Left ventricle myocardium inferior (tissue), 1 donor: Measurements from ENCODE around the gene UBXN1. TPM values are rescaled to one million over a fixed set of nuclear protein-coding genes. Genes with fewer than 3 reads are reported as not detected.
A peak's percentile ranks its signal among the peaks of the same experiment; 100 is the strongest.

Experiments
- DNase-seq: peaks from one replicate; pipeline ENCODE4 v3.0.0-alpha.2; 2020
- H3K27ac ChIP-seq: fragments of 200-600 bp; replicated peaks from 2 replicates; pipeline ENCODE4 v1.8.0; 2021
- H3K27me3 ChIP-seq: fragments of 200-600 bp; 2 replicates; pipeline ENCODE4 v1.8.0; 2021; ENCODE audit warnings: low read depth
- H3K36me3 ChIP-seq: fragments of 200-600 bp; 2 replicates; pipeline ENCODE4 v1.8.0; 2021
- H3K4me1 ChIP-seq: fragments of 200-600 bp; 2 replicates; pipeline ENCODE4 v1.8.0; 2021
- H3K4me3 ChIP-seq: fragments of 200-600 bp; 2 replicates; pipeline ENCODE4 v1.8.0; 2021; ENCODE audit warnings: mild to moderate bottlenecking, moderate library complexity
- H3K9me3 ChIP-seq: fragments of 200-600 bp; replicated peaks from 2 replicates; pipeline ENCODE4 v1.8.0; 2021
- intact Hi-C: fragments of 100-400 bp; cut with micrococcal nuclease; formaldehyde crosslinking; loops from one replicate; pipeline ENCODE4 v1.11.0; 2022
- total RNA-seq: library from RNA; stranded (reverse); fragmentation: NEBNext Ultra II Directional; extraction: Animal tissue kit (Norgen Biotek cat#: 25700); gene quantifications from one replicate; pipeline ENCODE4 v1.2.1, GENCODE V29; 2021
- TF ChIP-seq, protein P1 (sequence below): fragments of 200-600 bp; IDR thresholded peaks from 2 replicates; pipeline ENCODE4 v1.8.0; 2021; ENCODE audit warnings: antibody characterized with exemption, mild to moderate bottlenecking, borderline replicate concordance
- donor health status: DM: no; HTN: yes; CAD: no; lungs with severe emphysema.

Gene UBXN1
- total RNA-seq, 1 donor from 2014 or later = 82.3 TPM

DNA sequence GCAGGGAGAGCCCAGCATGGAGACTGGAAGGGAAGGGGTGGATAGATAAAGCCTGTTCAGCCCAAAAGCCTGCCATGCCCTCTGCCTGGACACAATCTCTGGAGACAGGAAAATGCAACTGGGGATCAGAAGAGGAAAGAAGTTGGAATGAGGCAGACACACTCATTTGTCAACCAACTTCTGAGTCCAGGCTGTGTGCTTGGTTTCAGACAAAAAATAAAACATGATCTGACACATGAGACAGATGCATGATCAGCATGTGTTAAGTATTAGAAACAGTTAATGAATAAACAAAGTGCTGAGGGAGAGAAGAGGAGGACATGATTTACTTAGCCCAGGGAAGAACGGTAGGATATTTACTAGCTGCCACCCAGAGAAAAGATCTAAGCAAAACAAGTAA lies 9.6 kb upstream of the UBXN1 start:
- intact Hi-C loops = no loop called here
- H3K27ac ChIP-seq = peak overlapping the region; percentile 79

DNA sequence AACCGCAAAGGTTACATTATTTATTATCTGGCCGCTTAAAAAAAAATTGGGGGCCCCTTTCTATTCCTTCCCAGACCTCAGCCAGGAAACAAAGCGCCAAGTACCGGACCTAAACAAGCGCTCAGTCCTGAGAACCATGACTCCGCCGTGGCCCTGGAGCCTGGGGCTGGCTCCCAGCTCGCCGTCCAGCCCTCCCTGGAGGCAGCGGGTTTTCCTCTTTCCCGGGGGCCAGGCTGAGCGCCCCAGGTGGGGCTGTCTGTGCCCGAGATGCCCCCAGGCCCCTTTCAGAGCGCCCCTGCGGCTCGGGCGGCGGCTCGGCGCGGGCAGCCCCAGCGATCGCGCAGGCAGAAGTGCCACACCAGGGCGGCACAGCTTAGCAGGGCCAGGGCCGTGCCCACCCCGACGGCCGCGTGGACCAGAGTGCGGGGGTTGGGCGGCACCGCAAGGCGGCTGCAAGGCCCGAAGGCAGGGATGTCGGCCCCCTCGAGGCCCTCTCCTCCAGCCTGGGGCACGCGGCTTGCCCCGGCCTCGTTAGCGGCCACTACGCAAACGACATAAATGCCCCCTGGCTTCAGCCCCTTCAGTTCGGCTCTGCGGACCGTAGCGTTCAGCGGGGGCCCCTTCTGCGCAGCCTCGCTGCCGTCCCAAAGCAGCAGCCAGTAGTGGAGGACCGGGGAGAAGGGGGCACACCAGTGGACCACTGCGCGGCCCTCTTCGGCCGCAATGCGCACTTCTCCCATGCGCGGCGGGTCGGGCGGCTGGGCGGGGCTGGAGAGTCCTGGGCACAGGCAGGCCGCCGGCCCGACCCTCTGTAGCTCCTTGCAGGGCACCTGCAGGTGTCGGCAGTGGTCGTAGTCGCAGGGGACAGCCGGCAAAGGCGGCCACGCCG lies 8.9 kb upstream of the UBXN1 start:
- TF ChIP-seq, protein P1, sequence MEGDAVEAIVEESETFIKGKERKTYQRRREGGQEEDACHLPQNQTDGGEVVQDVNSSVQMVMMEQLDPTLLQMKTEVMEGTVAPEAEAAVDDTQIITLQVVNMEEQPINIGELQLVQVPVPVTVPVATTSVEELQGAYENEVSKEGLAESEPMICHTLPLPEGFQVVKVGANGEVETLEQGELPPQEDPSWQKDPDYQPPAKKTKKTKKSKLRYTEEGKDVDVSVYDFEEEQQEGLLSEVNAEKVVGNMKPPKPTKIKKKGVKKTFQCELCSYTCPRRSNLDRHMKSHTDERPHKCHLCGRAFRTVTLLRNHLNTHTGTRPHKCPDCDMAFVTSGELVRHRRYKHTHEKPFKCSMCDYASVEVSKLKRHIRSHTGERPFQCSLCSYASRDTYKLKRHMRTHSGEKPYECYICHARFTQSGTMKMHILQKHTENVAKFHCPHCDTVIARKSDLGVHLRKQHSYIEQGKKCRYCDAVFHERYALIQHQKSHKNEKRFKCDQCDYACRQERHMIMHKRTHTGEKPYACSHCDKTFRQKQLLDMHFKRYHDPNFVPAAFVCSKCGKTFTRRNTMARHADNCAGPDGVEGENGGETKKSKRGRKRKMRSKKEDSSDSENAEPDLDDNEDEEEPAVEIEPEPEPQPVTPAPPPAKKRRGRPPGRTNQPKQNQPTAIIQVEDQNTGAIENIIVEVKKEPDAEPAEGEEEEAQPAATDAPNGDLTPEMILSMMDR = no peak
- H3K27me3 ChIP-seq = peaks cover 6% of the 10 kb centered on the region
- H3K4me3 ChIP-seq = peak overlapping the region; percentile 61
- peaks cover 29% of the 10 kb centered on the region for H3K36me3 ChIP-seq
- peaks cover 31% of the 10 kb centered on the region for H3K4me1 ChIP-seq
- no peaks in the 10 kb centered on the region for H3K9me3 ChIP-seq
- peak; percentile 34 for DNase-seq
- peak overlapping the region; percentile 79 for H3K27ac ChIP-seq
- intact Hi-C loops = no loop called here

More for the DNA sequence above, 9.6 kb upstream of the UBXN1 start:
- Histone ChIP-seq H3K9me3 (no peaks in the 10 kb centered on the region), H3K4me1 (peaks cover 31% of the 10 kb centered on the region), H3K4me3 (peak overlapping the region; percentile 61), H3K27me3 (peaks cover 6% of the 10 kb centered on the region), H3K36me3 (peaks cover 30% of the 10 kb centered on the region)
- TF ChIP-seq, protein P1 = no peak
- DNase-seq = no peak

DNA sequence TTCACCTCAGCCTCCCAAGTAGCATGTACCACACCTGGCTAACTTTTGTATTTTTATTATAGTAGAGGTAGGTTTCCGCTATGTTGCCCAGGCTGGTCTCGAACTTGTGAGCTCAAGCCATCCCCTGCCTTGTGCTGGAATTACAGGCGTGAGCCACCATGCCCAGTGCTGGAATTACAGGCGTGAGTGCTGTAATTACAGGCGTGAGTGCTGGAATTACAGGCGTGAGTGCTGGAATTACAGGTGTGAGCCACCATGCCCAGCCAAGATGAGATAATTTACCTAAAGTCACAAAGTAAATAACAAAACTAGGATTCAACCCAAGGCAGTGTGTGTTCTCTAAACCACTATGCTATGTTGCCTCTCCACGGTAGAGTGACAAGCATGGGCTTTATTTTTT lies 3.6 kb upstream of the UBXN1 start:
- no peak for DNase-seq
- H3K4me3 ChIP-seq = no peak overlapping the region

DNA sequence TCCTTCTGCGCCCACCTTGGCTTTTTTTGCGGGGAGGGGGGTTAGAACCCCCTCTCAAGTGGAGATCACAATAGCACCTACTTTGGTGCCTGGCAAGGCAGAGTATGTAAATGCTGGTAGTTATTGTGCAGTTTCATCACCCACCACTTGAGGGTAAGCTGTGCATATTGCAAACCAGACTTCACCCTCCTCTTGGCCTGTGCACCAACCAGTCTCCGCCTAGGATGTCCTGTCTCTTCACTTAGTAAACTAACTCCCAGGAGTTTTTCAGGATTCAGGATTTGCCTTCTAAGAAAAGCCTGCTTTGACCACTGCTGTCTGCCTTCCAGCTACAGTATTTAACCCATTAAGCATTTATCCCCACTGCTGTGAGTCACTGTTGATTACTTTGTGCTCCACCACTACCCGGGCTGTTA lies 2.0 kb upstream of the UBXN1 start:
- peaks cover 52% of the 10 kb centered on the region for H3K4me1 ChIP-seq
- H3K4me3 ChIP-seq = no peak overlapping the region
- TF ChIP-seq, protein P1 = peak; percentile 70
- peak; percentile 38 for DNase-seq
- H3K36me3 ChIP-seq = peaks cover 23% of the 10 kb centered on the region
- H3K9me3 ChIP-seq = no peaks in the 10 kb centered on the region
- intact Hi-C loops = no loop called here
- no peaks in the 10 kb centered on the region for H3K27me3 ChIP-seq
- H3K27ac ChIP-seq = peak overlapping the region; percentile 95

More for the DNA sequence above, 3.6 kb upstream of the UBXN1 start:
- H3K9me3 ChIP-seq = no peaks in the 10 kb centered on the region
- intact Hi-C loops = no loop called here
- TF ChIP-seq, protein P1 = no peak
- H3K27me3 ChIP-seq = no peaks in the 10 kb centered on the region
- H3K36me3 ChIP-seq = peaks cover 7% of the 10 kb centered on the region
- H3K27ac ChIP-seq = no peak overlapping the region
- peaks cover 38% of the 10 kb centered on the region for H3K4me1 ChIP-seq

DNA sequence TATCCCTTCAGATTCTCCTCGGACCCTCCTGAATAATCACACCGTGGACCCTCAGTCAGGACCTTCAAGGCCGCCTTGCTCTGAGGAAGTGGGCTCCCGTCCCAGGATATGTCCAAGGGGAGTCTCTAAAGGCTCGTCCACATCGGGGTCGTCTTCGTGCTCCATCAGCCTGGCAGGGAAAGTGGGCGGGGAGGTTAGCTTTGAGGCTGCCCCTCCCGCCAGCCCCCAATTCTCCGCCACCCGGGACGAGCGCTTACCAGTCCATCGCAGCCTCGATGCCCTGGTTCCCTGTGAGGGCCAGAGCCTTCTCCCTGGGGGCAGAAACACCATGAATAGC lies 472 bp downstream of the UBXN1 start:
- no peaks in the 10 kb centered on the region for H3K9me3 ChIP-seq
- H3K4me1 ChIP-seq = peaks cover 56% of the 10 kb centered on the region
- peaks cover 48% of the 10 kb centered on the region for H3K36me3 ChIP-seq
- peak overlapping the region; percentile 95 for H3K27ac ChIP-seq
- H3K4me3 ChIP-seq = peak overlapping the region; percentile 92
- H3K27me3 ChIP-seq = no peaks in the 10 kb centered on the region
- intact Hi-C loops = no loop called here
- no peak for DNase-seq
- TF ChIP-seq, protein P1 = no peak
